ENCODE data around the gene LRRC56. TPM values are rescaled to one million over a fixed set of nuclear protein-coding genes. Genes with fewer than 3 reads are reported as not detected.

Gene LRRC56
- total RNA-seq, 1 donor = 0.45 TPM

DNA sequence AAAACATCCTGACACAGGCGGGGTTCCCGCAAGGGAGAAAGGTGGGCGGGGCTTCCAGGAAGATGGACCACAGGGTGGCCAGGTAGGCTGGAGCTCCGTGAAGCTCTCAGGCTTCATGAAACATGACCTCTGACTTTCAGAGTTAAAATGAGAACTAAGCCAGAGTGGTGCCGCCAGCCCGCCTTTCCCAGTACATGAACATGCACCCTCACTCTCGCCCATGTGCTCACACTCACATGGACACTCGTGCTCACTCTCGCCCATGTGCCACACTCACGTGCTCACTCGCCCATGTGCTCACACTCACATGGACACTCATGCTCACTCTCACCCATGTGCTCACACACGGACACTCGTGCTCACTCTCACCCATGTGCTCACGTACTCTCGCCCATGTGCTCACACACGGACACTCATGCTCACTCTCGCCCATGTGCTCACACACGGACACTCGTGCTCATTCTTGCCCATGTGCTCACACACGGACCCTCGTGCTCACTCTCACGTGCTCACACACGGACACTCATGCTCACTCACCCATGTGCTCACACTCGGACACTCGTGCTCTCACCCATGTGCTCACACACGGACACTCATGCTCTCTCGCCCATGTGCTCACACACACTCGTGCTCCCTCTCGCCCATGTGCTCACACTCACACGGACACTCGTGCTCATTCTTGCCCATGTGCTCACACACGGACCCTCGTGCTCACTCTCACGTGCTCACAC lies 40.3 kb upstream of the LRRC56 start:
- H3K4me3 ChIP-seq (ENCODE audit: low read depth, low read length) = no peak overlapping the region
- DNase-seq (ENCODE audit: low read depth) = no peak
- TF ChIP-seq, protein P1, sequence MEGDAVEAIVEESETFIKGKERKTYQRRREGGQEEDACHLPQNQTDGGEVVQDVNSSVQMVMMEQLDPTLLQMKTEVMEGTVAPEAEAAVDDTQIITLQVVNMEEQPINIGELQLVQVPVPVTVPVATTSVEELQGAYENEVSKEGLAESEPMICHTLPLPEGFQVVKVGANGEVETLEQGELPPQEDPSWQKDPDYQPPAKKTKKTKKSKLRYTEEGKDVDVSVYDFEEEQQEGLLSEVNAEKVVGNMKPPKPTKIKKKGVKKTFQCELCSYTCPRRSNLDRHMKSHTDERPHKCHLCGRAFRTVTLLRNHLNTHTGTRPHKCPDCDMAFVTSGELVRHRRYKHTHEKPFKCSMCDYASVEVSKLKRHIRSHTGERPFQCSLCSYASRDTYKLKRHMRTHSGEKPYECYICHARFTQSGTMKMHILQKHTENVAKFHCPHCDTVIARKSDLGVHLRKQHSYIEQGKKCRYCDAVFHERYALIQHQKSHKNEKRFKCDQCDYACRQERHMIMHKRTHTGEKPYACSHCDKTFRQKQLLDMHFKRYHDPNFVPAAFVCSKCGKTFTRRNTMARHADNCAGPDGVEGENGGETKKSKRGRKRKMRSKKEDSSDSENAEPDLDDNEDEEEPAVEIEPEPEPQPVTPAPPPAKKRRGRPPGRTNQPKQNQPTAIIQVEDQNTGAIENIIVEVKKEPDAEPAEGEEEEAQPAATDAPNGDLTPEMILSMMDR (IDR thresholded peaks at IDR 0.05; ENCODE audit: insufficient read depth, low read length) = no peak

DNA sequence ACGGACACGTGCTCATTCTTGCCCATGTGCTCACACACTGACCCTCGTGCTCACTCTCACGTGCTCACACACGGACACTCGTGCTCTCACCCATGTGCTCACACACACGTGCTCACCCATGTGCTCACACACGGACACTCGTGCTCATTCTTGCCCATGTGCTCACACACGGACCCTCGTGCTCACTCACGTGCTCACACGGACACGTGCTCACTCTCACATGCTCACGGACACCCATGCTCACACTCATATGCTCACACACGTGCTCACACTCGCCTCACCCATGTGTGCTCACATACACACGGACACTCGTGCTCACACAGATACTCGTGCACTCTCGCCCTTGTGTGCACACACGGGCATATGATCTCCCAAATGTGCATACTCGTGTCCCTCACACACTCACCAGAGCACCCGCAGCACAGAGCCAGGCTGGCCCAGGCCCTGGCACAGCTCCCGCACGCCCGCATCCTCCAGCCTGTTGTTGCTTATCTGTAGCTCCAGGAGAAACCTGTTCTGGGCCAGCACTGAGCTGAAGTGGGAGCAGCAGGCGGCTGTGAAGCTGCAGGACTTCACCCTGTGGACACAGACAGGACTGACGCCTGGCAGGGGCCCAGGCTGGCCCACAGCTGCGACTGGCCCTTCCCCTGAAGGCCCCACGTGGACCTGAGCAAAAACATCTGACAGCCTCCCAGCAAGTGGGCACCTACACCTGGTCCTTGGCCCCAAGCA lies 39.6 kb upstream of the LRRC56 start:
- H3K4me3 ChIP-seq (ENCODE audit: low read depth, low read length) = no peak overlapping the region
- no peak for DNase-seq (ENCODE audit: low read depth)
- TF ChIP-seq, protein P1 (IDR thresholded peaks at IDR 0.05; ENCODE audit: insufficient read depth, low read length) = no peak

DNA sequence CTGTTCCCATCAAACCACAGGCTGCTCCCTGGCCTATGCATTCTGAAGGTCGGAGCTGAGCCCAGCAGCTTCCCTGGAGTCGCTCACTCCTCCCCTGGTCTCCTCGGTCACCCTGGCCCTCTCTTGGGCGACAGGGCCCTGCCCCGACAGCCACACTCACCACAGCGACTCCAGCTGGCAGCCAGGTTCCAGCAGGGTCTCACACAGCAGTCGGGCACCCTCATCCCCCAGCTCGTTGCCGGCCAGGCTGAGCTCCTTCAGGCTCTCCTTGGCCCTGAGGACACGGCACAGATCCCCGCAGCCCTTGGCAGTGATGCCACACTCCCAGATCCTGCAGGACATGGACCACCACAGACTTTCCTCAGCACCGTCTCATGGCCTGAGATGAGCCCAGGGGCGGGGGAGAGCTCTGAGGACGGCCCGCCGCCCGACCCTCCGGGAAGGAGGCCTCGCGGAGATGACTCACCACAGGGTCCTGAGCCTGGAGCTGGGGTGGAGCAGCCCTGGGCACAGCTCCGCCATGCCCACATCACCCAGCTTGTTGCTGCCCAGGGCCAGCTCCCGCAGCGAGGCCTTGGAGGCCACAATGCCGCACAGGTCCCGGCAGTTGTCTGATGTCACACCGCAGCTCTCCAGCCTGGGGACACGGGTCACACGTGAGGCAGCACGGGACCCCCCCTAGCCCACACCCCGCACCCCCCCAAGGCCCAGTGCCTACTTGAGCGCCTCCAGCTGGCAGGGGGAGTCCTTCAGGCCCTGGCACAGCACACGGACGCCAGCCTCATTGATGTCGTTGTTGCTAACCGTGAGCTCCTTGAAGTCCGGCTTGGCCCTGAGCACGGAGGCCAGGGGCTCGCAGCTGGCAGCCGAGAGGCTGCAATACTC lies 38.8 kb upstream of the LRRC56 start:
- no peak for DNase-seq (ENCODE audit: low read depth)
- TF ChIP-seq, protein P1 (IDR thresholded peaks at IDR 0.05; ENCODE audit: insufficient read depth, low read length) = no peak

DNA sequence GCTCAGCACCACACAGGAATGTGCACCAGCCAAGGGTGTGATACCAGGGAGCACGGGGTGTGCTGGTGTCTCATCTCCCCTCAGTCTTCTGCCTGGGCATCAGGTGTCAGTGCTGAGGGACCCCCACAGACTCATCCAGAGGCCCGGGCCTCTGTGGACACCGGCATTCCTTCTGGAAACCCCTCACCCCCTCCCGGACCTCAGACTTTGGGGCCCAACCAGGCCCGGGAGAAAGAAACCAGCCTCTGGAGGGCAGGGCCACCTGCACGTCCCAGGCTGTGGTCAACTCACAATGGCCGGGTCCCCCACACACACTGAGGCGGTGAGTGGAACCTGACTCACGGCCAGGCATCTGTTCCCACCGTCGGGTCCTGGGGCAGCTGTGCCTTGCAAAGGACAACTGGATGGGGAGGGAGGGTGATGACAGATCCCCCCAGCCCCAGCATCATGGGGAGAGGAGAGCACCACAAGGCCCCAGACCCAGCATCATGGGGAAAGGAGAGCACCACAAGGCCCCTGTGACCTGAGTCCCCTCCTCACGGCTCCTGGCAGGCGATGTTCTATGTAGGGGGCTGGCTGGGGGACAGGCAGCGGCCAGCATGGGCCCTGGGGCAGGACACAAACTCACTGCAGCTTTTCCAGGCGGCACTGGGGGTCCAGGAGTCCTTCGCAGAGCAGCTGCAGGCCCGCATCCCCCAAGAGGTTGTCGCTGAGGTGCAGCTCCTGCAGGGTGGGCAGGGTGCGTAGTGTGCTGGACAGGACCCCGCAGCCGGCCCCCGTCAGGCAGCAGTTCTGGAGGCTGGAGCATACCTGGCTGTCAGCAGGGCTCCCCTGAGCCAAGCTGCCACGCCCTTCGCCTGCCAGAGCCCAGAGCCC lies 37.9 kb upstream of the LRRC56 start:
- DNase-seq (ENCODE audit: low read depth) = no peak
- TF ChIP-seq, protein P1 (IDR thresholded peaks at IDR 0.05; ENCODE audit: insufficient read depth, low read length) = no peak
- H3K4me3 ChIP-seq (ENCODE audit: low read depth, low read length) = no peak overlapping the region

More for the DNA sequence above, 38.8 kb upstream of the LRRC56 start:
- no peak overlapping the region for H3K4me3 ChIP-seq (ENCODE audit: low read depth, low read length)

DNA sequence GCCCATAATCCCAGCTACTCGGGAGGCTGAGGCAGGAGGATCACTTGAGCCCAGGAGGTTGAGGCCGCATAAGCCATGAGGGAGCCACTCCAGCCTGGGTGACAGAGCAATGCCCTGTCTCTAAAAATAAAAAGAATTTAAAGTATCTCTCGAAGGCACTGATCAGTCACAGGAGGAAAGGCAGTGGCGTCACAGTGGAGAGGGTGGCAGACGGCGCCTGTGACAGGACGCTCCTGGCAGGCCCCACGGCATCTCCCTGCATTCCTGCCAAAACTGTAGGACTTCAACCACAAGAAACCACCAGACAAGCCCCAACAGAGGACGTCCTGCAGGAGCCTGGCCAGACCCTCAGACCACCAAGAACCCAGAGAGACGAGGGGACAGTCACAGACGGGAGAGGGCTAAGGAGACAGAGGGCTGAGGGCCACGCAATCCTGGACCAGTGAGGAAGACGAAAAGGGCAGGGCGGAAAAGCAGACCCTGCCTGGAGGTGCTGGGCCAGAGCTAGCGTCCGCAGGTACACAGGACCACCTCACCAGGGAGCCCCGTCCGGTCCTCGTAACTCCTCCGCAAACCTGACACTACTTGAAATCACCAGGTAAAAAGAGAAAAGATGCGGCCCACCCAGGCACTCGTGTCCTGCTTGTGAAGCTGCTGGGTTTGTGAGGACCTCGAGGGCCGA lies 36.2 kb upstream of the LRRC56 start:
- no peak for DNase-seq (ENCODE audit: low read depth)
- no peak overlapping the region for H3K4me3 ChIP-seq (ENCODE audit: low read depth, low read length)
- TF ChIP-seq, protein P1 (IDR thresholded peaks at IDR 0.05; ENCODE audit: insufficient read depth, low read length) = no peak

Data from fibroblast of the aortic adventitia (primary cell).